ENCODE measurements around the gene PDIA6.
A peak's percentile ranks its signal among the peaks of the same experiment; 100 is the strongest.
"Not testable (repeated sequence)": the region's sequence is repeated elsewhere in the genome, so short reads cannot be mapped to it uniquely, and the experiment has no call there.

PDIA6 gene

GRCh38 chr2:10832203-10832936 is 19.8 kb upstream of the PDIA6 start:
- DNase-seq = peak; percentile 79

GRCh38 chr2:10831400-10831985 is 18.9 kb upstream of the PDIA6 start:
- no peak for DNase-seq

DNA sequence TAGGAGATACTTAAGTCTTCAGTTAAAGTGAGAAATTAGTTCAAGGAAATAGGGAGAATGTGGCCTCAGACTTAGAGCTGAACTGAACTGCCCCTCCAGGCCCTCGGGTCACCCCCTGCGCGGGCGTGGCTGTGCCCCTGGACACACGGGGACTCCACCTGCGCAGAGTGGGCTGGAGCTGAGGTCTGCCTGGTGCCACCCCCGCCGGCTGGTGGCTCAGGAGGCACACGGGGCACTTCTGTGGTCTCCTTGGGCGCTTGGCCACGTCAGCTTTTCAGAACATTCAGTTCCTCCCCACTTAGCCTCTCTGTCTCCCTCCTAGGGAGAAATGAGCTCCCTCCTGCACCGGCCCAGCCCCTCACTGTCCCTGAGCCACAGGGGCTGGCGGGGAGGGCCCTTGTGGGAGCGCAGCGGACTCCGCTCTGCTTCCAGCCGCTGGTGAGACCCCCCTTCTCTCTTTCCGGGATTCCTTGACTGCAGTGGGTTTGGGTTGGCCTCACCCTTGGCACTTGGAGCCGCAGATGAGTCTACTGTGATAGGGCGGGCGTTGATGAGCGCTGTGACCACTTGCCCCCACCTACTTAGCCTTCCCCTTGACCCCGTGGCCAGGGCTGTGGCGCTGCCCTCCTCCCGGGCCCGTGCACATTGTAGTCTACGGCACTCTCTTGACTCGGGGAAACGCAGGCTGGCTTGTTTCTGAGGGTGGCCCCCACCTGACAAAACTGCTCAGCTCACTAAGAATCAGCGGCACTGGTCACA is 18.2 kb upstream of the PDIA6 start:
- no peak for DNase-seq

GRCh38 chr2:10830203-10830602 is 17.6 kb upstream of the PDIA6 start:
- no peak for DNase-seq

DNA sequence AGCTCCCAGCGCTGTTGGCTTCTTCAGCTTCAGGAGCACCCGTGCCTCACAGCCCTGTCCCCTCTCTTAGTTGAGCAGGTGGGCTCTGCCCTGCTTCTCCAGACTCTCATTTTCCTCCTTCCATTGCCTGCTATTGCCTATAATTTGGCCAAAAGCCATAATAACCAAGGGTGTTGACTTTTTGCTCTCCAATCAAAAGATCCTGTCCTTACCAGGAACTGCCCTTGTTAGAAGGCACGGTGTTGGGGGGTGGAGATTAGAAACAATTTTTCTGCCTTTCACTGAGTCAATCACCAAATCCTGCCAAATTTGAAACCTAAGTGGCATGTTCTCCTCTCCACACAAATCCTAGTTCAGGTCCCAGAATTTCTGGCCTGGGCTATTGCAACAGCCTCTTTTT is 16.7 kb upstream of the PDIA6 start:
- DNase-seq = no peak

- DNase-seq = no peak
Measured at GRCh38 chr2:10828346-10828745, 15.8 kb upstream of the PDIA6 start.

DNA sequence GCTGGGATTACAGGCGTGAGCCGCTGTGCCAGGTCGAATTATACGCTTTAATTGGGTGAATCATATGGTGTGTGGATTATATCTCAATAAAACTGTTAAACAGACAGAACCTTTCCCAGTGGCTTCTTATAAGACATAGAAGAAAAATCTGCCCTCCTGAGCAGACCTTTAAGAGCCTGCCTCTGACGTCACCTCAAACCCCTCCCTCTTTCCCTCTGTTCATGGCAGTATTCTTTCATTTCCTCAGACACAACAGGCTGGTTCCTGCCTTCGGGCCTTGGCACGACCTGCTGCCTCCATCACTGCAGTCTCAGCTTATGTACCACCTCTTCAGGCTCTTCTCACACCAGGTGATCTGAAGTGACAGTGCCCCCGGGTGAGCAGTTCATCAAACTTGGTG is 14.0 kb upstream of the PDIA6 start:
- no peak for DNase-seq

DNA sequence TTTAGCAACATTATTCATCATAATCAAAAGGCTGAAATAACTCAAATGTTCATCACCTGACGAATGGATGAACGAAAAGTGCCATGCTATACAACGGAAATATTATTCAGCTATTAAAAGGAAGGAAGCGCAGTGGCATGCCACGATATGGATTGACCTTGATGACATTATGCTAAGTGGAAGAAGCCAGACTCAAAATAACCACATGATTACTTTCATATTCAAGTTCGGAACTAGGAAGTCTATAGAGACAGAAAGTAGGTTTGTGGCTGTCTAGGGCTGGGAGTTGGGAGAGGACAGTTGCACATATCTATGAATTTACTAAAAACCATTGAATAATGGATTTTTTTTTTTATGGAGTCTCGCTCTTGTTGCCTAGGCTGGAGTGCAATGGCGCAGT is 13.4 kb upstream of the PDIA6 start:
- DNase-seq = no peak

- DNase-seq = no peak
Measured at GRCh38 chr2:10824191-10824590, 11.6 kb upstream of the PDIA6 start.

DNA sequence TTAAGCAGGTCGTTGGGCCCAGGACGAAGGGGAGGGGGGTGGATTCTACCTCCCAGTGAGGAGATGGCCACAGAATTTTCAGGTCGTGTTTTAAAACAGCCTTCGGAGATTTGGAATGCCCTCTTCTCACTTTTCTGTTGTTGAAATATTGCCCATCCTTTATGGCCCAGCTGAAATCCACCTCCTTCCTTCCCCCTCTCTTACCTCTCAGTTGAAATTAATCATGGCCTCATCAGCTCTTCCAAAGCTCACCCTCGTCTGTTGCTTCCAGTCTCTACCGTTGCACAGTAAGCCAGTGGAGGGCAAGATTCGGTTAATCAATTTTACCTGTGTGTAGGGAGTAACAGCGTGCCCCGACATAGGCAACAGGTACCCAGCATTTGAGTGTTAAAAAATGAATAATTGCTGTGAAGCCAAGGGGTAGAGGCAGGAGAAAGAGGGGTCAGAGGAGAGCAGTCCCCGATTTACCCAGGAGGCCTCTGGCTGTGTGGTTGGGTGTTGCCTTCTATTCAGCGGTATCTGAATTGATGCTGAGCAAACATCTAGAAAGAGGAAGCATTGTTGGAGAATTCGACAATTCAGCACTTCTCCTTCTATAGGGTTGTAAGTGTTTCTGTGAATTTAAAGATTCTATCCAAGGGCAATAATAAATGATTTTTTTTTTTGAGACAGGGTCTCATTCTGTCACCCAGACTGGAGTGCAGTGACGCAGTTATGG is 8.6 kb upstream of the PDIA6 start:
- no peak for DNase-seq

GRCh38 chr2:10820562-10820961 is 8.0 kb upstream of the PDIA6 start:
- DNase-seq = no peak

DNA sequence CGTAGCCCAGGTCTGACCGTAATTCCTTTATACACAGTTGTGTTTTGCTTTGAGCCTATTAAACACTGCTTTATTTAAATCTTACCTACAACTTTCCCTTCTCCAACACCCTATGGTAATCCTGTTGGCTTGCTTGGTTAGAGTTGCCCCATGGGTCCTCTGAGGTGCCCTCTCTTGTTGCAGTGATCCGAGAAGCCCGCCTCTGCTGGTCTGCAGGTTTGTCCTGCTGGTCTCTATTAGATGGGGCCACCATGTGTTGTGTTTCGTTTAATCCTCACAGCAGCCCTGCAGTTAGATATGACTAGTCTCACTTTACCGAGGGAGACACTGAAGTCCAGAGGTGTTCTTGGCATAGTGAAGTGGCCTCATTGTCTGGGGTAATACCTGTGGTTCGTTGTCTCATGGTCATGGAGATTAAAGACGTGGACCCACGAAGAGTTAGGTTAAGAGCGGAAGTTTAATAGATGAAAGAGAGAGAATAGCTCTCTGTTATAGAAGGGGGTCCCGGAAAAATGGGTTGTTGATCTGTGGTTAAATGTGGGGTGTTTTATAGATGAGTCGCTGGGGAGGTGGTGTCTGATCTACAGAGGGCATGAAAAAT is 7.2 kb upstream of the PDIA6 start:
- DNase-seq = no peak

- DNase-seq = no peak
Measured at GRCh38 chr2:10818984-10819383, 6.4 kb upstream of the PDIA6 start.

DNA sequence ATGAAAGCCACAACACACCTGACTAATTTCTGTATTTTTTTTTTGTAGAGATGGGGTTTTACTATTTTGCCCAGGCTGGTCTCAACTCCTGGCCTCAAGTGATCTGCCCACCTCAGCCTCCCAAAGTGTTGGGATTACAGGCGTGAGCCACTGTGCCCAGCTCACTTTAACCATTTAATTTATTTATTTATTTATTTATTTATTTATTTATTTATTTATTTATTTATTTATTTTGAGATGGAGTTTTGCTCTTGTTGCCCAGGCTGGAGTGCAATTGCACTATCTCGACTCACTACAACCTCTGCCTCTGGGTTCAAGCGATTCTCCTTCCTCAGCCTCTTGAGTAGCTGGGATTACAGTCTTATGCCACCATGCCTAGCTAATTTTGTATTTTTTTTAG is 5.7 kb upstream of the PDIA6 start:
- not testable (repeated sequence) for DNase-seq

- DNase-seq = no peak
Measured at GRCh38 chr2:10817413-10817812, 4.8 kb upstream of the PDIA6 start.

- no peak for DNase-seq
Measured at GRCh38 chr2:10814571-10815331, 2.2 kb upstream of the PDIA6 start.

DNA sequence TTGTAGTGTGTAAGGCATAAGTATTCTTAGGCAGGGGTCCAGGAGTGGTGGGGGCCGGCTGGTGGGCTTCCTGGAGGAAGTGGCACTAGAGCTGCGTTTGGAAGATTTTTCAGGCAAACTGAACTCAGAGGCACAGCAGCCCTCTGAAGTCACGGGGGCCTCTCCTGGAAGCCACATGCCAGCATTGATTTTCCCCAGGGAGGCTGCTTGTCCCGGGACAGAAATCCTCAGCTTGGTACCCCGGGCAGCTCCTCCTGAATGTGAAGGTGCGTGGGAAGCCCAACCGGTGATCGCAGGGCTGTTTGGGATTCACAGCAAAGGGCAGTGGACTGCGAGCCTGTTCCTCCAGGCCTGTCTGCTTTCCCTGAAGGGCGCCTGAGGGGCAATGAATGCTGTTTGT is 1.6 kb upstream of the PDIA6 start:
- DNase-seq = no peak

DNA sequence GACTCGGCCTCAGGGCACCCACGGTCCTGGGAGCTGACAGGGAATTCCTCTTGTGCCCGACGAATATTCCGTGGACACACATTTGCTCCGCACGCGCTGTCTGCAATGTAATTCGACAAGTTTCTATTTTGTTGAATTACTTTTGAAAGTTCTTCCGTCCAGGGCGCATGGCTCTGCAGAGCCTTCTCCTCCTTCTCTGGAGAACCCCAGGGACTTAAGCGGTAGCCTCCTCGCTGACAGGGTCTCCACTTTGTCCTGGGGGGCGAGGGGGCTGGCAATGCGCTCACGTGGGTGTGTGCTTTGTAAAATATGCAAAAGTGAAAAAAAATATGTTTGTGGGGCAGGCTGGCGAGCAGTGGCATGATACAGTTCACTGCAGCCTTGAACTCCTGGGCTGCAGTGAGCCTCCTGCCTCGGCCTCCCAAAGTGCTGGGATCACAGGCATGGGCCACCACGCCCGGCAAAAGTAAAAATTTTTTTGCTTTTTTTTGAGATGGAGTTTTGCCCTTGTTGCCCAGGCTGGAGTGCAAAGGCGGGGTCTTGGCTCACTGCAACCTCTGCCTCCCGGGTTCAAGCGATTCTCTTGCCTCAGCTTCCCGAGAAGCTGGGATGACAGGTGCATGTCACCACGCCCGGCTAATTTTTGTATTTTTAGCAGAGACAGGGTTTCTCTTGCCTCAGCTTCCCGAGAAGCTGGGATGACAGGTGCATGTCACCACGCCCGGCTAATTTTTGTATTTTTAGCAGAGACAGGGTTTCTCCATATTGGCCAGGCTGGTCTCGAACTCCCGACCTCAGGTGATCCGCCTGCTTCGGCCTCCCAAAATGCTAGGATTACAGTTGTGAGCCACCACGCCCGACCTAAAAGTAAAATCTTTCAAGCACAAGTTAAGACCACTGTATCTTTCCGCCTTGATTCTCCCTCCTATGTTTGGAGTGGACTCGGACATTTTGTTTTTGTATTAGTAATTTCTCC is 866 bp upstream of the PDIA6 start:
- not testable (repeated sequence) for DNase-seq

DNA sequence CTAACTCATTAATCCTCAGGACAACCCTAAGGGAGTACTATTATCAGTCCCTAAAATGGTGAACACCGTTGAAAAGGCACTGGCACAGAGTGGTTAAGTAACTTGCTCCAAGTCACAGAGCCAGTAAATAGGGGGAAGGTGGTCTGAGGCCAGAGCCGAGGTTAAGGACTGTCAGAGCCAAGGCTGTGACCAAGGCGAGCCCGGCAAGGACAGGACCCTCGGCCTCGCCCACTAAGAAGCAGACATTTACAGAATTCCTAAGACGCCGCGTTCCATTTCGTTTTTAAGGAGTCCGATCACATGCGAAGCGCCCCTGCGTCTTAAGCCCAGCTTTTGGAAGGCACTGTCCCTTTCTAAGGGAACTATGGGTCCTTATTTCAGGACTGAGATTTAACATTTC is 1.1 kb downstream of the PDIA6 start:
- DNase-seq = no peak

GRCh38 chr2:10810202-10811161 is 2.1 kb downstream of the PDIA6 start:
- DNase-seq = no peak

All from activated CD8-positive, alpha-beta memory T cell treated with anti-CD3 and anti-CD28 coated beads, Interleukin-2, amount 50 U/mL, for 4 hours (primary cell).